NOMO-1 (cell line): Measurements from ENCODE around the gene SLC35E2B.
"Not testable (repeated sequence)": the region's sequence is repeated elsewhere in the genome, so short reads cannot be mapped to it uniquely, and the experiment has no call there.

Experiments
- DNase-seq, 2 experiments: peaks; one replicate each; lab custom pipeline; 2025; ENCODE audit not compliant: unreplicated experiment in 2 of 2; lab: John Stamatoyannopoulos, UW

SLC35E2B gene

GRCh38 chr1:1692714-1693647 is at the start of gene SLC35E2B:
Gene SLC35E2B, minus strand, starts transcription at chr1:1692795. Its CDS starts 16,096 bp downstream, at chr1:1676699.
- DNase-seq, result peak; percentile 59 to 66

GRCh38 chr1:1741013-1741412 is 48.4 kb upstream of the SLC35E2B start:
- DNase-seq, result not testable (repeated sequence)

GRCh38 chr1:1738799-1739337 is 46.3 kb upstream of the SLC35E2B start:
- not testable (repeated sequence) for DNase-seq

- not testable (repeated sequence) for DNase-seq
These were observed 45.3 kb upstream of the SLC35E2B start for GRCh38 chr1:1737675-1738590.

GRCh38 chr1:1732381-1732780 is 39.8 kb upstream of the SLC35E2B start:
- no peak for DNase-seq

- no peak for DNase-seq
These were observed 38.3 kb upstream of the SLC35E2B start for GRCh38 chr1:1730870-1731269.

GRCh38 chr1:1730230-1730629 is 37.6 kb upstream of the SLC35E2B start:
- DNase-seq, result not testable (repeated sequence)

GRCh38 chr1:1729116-1729816 is 36.7 kb upstream of the SLC35E2B start:
- not testable (repeated sequence) for DNase-seq

GRCh38 chr1:1728308-1729005 is 35.9 kb upstream of the SLC35E2B start:
- DNase-seq, result peak; percentile 39 to 56

GRCh38 chr1:1727131-1727651 is 34.6 kb upstream of the SLC35E2B start:
- DNase-seq, result not testable (repeated sequence)

GRCh38 chr1:1726088-1726487 is 33.5 kb upstream of the SLC35E2B start:
- not testable (repeated sequence) for DNase-seq

- peak; percentile 97 to 98 for DNase-seq
These were observed 31.7 kb upstream of the SLC35E2B start, which contains the start of gene CDK11A for GRCh38 chr1:1724035-1724864. Gene CDK11A, minus strand, starts transcription at chr1:1724357. Its CDS starts 1,539 bp downstream, at chr1:1722818.

- DNase-seq, result no peak
These were observed 28.6 kb upstream of the SLC35E2B start for GRCh38 chr1:1721201-1721600.

- not testable (repeated sequence) for DNase-seq
These were observed 22.7 kb upstream of the SLC35E2B start for GRCh38 chr1:1715109-1715883.

- not testable (repeated sequence) for DNase-seq
These were observed 15.3 kb upstream of the SLC35E2B start for GRCh38 chr1:1707897-1708296.

GRCh38 chr1:1707241-1707640 is 14.6 kb upstream of the SLC35E2B start:
- DNase-seq, result not testable (repeated sequence)

- not testable (repeated sequence) for DNase-seq
These were observed 13.0 kb upstream of the SLC35E2B start for GRCh38 chr1:1705623-1706022.
